HEK293T (cell line): ENCODE results near the gene MGAT5.

ENCODE experiments used
- ARNT ChIP-seq: fragments of 450-650 bp; IDR thresholded peaks from 2 replicates; pipeline ENCODE4 v1.6.1; 2017; ENCODE audit warnings: mild to moderate bottlenecking
- FOXM1 ChIP-seq: fragments of 450-650 bp; IDR thresholded peaks from 2 replicates; pipeline ENCODE4 v1.6.1; 2017; ENCODE audit warnings: mild to moderate bottlenecking, borderline replicate concordance
- HDGF ChIP-seq: fragments of 450-650 bp; IDR thresholded peaks from 2 replicates; pipeline ENCODE4 v1.6.1; 2017; ENCODE audit warnings: antibody characterized with exemption, borderline replicate concordance
- SUZ12 ChIP-seq: fragments of 450-650 bp; IDR thresholded peaks from 2 replicates; pipeline ENCODE4 v1.6.1; 2016; ENCODE audit warnings: mild to moderate bottlenecking

GRCh38 chr2:134451347-134451630 lies 197.4 kb downstream of the MGAT5 start:
- TF ChIP-seq SUZ12 (no peak), HDGF (no peak), FOXM1 (no peak), ARNT (no peak)
